Measurements from ENCODE around the gene LMO4. TPM values are rescaled to one million over a fixed set of nuclear protein-coding genes. Genes with fewer than 3 reads are reported as not detected.

Gene LMO4, protein sequence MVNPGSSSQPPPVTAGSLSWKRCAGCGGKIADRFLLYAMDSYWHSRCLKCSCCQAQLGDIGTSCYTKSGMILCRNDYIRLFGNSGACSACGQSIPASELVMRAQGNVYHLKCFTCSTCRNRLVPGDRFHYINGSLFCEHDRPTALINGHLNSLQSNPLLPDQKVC
- 101 TPM for total RNA-seq

DNA sequence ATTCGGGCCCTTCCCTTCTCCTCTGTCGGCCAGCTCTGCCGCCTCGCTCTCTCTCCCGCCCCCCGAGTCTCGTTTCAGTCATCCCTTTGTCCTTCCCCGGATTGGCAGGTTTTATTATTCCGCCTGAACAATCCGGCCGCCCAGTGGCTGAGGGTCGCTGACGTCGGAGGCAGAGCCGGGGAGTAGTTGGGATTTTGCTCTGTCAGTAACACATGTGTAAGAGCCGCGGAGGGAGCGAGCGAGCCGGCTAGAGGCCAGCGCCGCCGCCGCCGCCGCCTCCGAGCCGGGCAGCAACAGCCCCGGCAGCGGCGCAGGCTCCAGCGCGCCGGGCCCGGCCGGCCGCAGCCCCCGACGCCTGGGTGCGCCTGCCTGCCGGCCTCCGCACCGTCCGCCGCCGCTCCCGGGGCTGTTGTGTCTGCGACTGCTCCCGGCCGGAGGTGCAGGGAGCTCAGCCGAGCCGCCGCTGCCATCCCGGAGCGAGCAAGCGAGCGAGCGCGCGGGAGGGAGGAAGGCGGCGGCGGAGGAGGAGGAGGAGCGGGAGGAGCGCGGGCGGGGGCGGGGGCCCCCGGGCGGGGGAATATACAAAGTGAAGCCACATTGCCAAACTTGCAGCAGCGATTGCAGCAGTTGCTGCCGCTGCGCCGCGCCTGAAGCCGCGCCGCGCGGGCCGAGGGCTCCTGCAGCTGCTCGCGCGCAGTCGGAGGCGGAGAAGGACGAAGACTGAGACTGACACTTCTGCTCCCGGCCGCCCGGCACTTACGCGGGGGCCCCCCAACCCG is at the start of gene LMO4:
Gene LMO4 (plus strand): TSS at position 609 of the 779 bp plus-strand sequence. CDS start 3,136 bp downstream, outside the sequence.
- peak; percentile 96 for DNase-seq (ENCODE audit: low spot score)

DNA sequence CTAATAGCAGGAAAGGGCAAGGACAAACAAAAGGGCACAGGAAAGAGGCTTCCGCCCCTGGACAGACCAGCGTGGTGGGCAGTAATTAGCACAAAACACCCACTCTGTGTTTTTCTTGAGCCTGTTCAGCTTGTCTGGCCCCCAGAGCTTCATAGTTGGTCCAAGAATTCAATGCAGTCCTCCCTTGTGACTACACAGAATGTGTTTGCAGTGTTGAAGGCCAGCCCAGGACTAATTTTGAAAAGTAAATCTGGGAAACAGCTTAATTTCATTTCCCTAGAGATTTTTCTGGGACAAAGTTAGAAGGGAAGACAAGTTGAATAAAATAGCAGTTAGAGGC is 49.2 kb upstream of the LMO4 start:
- DNase-seq (ENCODE audit: low spot score): no peak

DNA sequence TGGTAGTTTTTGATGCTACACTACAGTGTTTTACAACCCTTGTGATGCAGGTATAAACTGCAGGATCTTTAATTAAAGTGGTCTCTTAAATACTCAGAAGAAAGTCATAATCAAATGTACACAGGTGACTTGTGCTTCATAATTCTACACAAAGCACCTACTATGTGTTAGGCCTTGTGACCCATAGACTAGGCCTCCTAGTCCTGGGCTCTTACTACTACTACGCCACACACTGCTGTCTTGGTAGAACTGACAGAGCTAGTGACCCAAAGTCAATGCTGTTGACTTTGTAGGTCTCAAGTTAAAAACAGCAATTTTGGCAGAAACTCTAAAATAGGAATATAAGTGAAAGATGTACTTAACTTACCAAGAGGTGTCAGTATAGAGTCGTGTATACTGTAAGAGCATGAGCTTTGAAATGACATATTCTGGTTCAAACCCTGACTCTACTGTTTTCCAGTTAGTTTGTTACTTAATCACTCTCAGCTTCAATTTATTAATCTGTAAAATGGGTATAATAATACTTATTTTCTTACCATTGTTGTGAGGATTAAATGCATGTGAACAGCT is 48.6 kb upstream of the LMO4 start:
- no peak for DNase-seq (ENCODE audit: low spot score)

DNA sequence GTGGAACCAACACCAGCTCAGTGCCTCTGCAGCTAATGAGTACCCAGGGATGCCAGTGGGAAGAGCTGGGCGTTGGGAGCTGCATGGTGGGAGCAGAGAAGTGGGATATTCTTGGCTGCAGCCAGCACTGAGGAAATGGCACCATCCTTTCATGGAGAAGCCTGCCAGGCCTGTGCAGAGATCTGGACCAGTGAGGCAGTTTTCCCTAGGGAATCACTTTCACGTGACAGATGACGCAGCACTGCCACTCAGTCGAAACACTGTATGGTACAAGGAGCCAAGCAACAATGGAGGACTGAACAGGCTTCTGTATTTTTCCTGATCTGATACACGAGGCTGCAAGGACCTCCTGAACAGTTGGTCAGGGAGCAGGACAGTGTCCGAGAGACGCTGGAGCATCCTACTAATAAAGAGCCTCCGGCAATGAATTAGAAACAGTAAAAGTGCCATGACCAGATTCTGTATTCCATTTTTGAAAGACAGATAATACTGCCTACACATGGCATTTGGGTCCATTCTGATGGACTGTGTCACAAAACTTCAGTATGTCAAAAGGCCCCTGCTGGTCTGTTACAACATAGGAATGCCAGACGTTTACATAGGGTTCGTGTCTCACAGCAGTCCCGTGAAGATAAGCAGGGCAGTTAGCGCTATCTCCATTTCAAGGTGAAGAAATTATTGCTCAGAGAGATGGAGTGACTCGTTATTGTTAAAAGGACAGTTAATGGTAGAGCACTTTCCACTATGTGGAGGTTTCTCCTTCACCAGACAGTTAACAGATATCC is 44.0 kb upstream of the LMO4 start:
- DNase-seq (ENCODE audit: low spot score): no peak

DNA sequence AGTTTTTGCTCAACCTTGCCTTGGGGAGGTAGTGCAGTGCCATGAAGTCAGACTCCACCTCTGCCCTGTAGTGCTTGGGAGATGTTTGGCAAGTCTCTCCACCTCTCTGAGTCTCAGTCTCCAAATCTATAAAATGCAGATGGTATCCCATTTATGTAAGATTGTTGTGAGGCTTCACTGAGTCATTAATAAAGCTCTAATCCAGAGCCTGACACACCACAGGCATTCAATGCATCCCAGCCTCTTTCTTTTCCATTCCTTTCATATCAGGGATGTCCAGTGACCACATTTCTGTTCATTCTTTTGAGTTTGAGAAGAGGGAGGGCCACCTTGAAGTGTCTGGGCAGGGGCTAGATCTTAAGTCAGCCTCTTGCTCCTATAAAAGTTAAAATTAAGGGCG is 37.6 kb upstream of the LMO4 start:
- no peak for DNase-seq (ENCODE audit: low spot score)

DNA sequence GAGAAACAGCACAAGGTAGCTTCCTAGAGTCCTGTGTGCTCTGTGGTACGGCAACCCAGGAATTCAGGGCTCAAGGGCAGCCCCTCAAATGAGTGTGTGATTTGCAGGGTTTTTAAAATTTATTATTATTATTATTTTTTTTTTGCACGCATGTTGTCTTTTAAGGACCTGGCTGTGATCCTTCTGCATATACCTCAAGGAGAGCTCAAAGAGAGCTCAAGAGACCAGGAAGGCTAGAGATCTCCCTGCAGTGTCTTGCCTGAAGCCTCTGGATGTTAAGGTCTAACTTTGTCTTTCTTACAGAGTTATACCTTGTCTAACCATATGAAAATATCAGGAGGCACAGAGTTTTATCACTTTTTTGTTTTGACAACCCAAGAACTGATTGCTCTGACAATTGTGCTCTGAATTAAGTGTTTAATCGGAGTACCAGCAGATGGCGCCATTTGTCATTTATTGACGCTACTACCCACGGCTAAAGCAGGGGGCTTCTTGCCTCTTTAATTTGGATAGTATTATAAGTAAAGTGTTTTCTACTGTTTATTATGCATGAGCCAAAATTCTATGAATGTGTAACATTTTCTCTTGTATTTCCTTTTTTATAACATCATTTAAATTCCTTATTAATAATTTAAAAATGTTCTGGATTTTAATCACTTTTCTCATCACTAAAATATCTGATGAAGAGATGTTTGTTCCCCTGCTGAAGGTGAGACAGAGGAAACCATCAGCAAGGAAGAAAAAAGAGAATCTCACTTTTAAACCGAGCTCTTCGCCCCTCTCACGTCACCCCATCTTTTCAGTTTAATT is 35.8 kb upstream of the LMO4 start:
- DNase-seq (ENCODE audit: low spot score): peak; percentile 70

DNA sequence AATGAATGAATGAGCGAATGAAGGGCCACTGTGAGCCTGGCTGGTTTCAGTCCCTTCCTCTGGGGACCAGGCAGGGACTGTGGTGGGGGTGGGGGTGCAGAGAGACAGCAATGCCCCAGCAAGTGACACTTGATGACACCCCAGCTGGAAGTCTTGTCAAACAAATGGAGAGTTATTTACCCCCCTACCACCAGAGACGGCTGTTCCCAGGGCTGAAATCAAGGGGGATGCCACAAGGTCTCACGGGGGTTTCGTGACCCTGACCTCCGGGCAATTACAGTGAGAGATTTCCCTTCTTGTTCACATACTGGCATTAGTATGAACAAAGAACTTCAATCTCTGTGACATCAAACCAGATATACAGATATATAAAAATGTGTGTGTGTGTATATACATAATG is 34.0 kb upstream of the LMO4 start:
- DNase-seq (ENCODE audit: low spot score): no peak

DNA sequence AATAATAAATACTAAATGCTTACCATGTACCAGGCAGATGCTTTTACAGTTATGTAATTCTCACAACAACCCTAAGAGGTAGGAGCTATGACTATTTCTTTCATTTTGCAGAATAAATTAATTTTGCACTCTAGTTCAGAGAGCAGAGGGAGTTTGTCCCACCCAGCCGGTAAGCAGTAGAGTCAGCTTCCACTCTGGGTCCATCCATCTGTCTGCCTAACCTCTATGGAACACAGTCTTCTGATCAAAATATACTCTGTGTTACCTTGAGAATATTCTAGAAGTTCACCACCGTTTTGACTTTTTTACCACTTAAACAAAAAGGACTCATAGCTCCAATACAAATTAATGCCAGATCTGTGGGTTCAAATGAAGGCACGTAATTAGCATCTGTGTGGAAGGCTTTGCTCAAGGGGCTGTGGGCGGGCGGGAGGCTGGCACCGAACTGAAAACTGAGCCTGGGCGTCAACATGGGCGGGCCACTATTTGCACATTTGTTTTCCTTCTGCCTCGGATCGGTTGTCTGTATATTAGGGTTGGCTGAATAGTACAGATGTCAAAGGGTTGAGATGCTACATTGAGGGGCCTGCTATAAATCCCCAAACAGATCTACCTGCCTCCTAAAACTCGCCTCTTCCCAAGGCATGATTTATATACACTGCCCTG is 33.1 kb upstream of the LMO4 start:
- DNase-seq (ENCODE audit: low spot score): no peak

DNA sequence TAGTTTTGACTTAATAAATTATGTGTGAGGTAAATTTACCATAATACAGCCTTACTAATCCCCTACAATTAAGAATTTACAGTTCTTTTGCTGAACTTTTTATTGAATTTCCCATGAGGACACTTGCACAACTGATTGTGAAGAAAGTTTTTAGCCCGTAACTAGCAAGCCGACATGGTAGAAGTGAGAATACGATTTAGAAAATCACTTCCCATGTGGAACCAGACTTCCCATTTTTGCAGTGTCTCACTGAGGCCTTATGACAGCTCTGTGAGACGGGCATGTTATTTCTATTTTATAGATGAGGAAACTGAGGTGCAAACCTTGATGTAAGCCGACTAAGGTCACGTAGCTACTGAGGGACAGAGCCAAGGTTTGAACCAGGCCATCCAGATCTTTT is 32.5 kb upstream of the LMO4 start:
- no peak for DNase-seq (ENCODE audit: low spot score)

DNA sequence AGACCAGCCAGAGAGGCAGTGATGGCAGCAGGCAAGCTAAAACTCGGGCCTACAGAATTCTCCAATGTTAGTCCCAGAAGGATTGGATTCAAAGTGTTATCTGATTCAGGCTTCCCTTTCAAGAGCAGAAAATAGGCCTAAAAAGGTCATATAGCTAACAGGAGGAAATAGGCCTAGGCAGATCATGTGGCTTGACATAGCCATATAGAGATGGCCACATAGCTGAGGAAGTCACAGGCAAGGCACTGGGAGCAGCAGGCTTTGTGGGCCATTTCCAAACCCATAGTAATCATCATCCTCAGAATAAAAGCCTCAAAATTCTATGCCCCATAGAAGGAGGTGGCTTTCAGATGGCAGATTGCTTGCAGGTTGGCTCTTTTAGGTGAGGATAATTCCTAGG is 29.0 kb upstream of the LMO4 start:
- DNase-seq (ENCODE audit: low spot score): no peak

DNA sequence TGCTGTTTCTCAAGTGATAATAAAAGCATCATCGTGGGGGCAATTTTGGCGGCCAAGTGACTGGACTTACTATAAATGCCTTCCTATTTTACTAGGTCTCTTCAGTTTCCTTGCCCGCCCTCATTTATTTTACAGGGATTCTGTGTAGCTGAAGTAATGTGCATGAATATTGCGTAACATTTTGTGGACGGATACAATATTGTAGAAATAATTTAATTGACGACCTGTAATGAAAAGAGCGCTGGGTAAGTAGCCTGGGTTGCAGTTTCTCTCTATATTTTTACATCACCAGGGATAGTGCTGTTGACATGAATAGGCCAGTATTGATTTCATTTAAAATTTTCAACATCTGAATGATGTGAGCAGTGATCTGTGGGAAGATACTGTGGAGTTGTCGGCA is 28.1 kb upstream of the LMO4 start:
- no peak for DNase-seq (ENCODE audit: low spot score)

DNA sequence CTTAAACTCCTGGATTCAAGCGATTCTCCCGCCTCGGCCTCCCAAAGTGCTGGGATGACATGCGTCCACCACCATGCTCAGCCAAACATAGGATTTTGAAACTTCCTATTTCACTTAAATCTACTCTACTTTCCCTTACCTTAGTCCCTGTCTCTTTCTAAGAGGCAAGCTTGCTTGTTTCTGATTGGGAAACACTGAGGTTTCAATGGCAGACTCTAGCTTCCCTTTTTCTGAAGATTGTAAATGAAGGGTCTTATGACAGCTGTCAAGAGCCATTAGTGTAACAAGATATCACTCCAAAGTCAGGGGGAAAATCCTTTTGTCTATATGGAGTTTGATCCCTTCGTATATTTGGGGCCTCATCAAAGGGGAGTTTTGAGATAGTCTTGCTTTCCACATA is 23.5 kb upstream of the LMO4 start:
- DNase-seq (ENCODE audit: low spot score): no peak

DNA sequence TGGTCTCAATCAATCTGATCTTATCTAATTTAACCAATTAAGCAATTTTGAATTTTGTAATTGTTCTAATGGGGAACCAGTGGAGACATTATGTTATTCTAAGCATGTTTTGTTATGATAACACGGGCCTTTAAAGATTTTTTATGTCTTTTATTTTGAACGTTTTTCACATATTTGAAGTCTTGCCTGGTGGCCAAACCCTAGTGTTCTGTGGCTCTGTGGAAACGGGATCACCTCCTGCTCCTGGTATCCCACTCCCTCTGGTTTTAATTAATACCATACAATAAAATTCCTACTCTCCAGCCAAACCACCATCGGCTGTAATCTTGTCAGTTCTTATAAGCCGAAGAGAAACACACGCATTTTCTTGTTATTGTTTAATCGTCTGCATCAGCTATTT is 22.9 kb upstream of the LMO4 start:
- no peak for DNase-seq (ENCODE audit: low spot score)

DNA sequence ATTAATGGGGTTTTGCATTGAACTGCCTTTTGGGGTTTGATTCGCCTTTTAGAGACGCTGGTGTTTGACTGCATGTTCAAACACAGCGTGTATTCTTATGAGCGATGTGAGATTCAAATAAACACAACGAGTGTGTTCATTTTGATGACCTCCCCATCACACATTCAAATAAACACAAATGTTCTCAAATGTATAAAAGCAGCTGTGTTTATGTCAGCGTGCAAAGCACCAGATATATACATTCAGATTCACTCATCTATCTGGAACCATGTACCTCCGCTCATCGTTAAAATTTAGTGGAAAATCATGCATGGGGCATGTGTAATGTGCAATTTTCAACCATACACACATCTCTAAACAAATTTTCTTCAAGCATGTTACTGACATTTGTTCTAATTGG is 21.4 kb upstream of the LMO4 start:
- DNase-seq (ENCODE audit: low spot score): no peak

DNA sequence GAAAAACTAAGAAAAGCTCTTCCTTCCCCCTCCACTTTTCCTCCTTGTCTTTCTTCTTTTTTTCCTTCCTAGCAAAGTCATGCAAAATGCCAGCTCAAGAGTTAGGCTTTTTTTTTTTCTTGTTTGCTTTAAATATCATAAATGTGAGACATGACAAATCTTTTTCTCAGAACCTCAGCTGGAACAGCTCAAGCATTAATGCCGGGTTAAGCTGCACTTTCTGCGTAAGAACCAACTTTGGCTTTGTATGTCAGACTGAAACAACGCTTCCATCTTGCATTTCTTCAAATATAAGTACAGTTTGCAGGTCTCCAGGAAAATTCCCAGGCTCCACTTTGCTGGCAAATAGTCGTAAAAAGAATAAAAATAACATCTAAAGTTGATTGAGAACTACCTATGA is 20.7 kb upstream of the LMO4 start:
- DNase-seq (ENCODE audit: low spot score): no peak

DNA sequence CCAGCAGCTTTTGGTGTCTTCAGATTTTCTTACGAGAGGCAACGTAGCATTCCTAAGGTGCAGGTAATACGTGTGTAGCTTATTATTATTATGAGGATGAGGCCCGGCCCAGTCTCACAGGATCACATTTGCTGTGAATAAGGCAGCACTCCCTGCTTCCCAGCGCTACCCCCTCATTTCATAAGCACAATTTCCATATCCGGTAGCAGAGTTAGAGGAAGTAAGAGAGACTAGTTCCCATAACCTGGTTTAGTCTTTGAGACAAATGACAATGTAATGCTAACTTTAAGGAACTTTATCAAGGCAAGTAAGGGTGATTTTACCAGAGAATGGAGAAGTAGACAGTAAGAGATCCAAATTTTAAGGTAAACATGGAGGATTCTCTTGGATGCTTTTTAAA is 14.6 kb upstream of the LMO4 start:
- no peak for DNase-seq (ENCODE audit: low spot score)

DNA sequence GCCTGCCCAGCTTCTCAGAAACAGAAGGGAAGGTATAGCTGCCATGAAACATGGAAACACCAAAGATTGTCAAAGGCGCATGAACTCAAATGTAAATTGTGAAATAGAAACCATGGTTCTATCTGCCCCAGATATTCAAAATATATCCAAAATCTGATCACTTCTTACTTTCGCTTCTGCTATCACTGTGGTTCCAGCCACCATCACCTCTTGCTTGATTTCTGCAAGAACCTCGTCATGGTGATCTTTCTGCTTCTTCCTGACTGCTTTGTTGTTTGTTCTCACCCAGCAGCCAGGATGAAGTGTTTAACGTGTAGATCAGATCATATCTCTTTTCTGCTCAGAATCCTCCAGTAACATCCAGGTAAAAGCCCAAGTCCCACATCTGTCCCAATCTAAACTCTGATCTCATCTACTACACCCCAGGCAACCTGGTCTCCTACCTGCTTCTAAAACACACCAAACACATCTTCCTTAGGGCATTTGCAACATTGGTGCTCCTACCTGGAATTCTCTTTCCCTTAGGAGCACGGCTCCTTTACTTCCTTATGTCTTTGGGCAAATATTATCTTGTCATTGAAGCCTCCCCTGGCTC is 10.5 kb upstream of the LMO4 start:
- DNase-seq (ENCODE audit: low spot score): no peak

DNA sequence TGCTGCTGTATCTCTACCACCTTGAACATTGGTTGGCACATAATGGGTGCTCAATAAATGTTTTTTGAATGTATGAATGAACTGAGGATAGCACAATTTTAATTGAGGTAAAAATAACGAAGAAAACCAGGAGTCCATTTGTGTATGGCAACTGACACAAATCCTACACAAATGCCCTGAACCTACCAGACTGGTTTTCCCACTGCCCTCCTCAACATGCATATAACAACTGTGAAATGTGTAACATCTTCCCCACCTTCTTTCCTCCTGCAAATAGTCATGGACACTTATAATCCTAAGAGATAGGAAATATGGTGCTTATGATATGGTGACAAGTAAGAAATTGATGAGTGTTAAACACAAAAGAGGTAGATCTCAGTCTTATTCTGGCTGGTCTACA is 9.9 kb upstream of the LMO4 start:
- DNase-seq (ENCODE audit: low spot score): no peak

DNA sequence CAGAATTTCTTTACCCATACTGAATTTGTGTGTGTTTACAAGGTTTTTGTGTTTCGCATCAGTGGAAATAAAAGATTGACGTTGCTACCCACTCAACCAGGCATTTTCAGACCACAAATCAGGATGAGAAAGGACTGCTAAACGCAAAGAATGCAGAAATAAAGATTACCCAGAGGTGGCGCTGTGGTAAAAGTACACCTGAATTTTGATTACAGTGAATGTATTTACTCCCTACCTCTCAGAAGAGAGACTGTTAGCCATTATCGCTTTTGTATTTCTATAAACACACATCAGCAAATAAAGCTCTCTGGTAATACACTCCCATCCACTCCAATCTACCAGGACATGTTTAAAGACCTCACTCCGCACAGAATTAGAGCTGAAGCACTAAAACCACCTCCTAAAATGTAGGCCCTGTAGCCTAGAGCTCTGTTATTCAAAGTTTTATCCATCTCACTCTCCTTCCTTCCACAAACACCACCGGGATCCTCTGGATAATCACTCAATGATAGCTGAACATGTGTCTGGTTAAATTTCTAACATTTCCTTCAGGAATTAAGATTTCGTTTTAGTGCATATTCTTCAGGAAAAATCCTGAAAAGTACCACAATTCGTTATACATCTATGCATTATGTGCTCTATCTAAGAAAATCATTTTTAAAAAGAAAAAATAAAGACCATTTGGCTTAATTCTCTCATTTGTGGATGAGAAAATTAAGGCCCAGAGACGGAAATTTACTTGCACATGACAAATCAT is 2.5 kb upstream of the LMO4 start:
- DNase-seq (ENCODE audit: low spot score): peak; percentile 35

Data from mucosa of gallbladder (tissue), 1 donor.